T follicular helper cell (primary cell): ENCODE results near the gene MKNK2.
"Not testable (repeated sequence)": the region's sequence is repeated elsewhere in the genome, so short reads cannot be mapped to it uniquely, and the experiment has no call there.

ENCODE experiments used
- DNase-seq: peaks from one replicate; pipeline ENCODE4 v3.0.0-alpha.2; 2020; ENCODE audit warnings: low read depth

The MKNK2 gene

GRCh38 chr19:1992759-1993260 is 58.2 kb downstream of the MKNK2 start:
- DNase-seq: no peak

GRCh38 chr19:1991018-1991913 is 59.8 kb downstream of the MKNK2 start:
- DNase-seq: no peak

DNA sequence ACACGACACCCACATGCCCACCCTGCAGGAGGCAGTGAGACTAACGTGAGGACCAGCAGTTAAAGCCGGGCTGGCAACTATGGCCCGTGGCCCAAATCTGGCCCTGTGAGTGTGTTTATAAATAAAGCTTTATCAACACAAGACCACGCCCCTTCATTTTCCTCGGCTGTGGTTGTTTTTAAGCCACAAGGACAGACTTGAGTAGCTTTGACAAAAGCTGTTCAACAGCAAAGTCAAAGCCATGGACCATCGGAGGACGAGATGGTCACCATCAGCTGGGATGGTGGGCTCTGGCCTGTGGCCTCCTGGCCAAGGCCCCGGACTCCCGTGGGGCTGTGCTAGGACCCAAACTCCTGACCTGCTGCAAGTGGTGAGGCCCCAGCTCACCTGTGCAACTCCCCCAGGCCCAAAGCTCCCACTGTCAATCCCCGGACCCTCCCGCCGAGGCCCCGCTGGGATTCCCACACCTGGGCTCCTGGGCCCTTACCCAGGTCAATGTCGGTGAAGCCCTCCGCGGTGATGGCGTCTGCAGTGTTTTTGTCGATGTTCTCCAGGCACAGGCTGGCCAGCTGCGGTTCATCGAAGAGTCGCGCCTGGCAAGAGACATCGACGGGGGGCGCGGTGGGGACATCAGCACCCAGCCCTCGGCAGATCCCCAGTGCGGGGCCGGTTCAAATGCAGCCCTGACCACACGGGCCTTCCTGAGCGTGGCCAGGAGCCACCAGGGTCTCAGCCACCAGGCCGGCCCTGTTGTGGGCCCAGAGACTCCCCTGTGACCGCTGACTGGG is 60.6 kb downstream of the MKNK2 start:
- no peak for DNase-seq

GRCh38 chr19:1989513-1990229 is 61.4 kb downstream of the MKNK2 start:
- no peak for DNase-seq

DNA sequence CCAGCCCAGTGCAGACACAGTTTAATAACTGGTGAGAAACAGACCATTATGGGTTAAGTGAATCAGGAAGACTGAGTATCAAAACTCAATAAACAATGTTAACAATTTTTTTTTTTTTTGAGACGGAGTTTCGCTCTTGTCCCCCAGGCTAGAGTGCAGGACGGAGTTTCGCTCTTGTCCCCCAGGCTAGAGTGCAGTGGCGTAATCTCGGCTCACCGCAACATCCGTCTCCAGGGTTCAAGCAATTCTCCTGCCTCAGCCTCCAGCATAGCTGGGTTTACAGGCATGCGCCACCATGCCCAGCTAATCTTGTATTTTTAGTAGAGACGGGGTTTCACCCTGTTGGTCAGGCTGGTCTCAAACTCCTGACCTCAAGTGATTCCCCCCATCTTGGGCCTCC is 62.6 kb downstream of the MKNK2 start:
- not testable (repeated sequence) for DNase-seq
